Epithelial cell of proximal tubule (primary cell): Measurements from ENCODE around the gene LIPC. TPM values are rescaled to one million over a fixed set of nuclear protein-coding genes. Genes with fewer than 3 reads are reported as not detected.

Experiments
- DNase-seq: peaks from one replicate; pipeline ENCODE4 v3.0.0-alpha.2; 2011; ENCODE audit warnings: low read depth
- H3K4me3 ChIP-seq: 2 replicates; pipeline ENCODE4 v1.5.1; 2011; ENCODE audit warnings: low read depth, mild to moderate bottlenecking, low read length
- total RNA-seq: library from RNA; depleted of rRNA; stranded (reverse); fragments of >200 nt; gene quantifications from 2 replicates; pipeline ENCODE4 v1.2.3, GENCODE V29; 2015
- TF ChIP-seq, protein P1 (sequence below): conservative IDR thresholded peaks from 2 replicates; pipeline ENCODE4 v1.5.1; 2012; ENCODE audit warnings: low read depth, mild to moderate bottlenecking, low read length

LIPC gene
- total RNA-seq, 1 donor from 2014 or later = 12.9 TPM

DNA sequence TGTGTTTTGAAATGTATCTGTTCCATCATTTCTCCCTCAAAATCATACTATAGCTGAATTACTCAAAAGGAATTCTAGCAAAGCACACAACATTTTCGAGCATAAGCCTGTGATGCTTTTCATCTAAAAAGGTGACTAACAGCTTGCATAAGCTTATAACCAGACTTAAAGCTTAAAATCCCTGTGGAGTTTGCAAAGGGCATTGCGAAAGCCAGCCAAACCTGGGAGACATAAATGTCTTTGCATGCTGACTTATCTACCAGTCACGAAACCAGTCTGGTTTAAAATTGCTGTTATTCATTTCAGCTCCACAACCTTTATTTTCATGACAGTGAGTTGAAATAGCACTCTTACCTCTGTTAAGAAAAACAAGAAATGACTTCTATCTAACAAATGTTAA, 35.6 kb upstream of the LIPC start:
- DNase-seq = peak; percentile 62
- no peak overlapping the region for H3K4me3 ChIP-seq
- TF ChIP-seq, protein P1, sequence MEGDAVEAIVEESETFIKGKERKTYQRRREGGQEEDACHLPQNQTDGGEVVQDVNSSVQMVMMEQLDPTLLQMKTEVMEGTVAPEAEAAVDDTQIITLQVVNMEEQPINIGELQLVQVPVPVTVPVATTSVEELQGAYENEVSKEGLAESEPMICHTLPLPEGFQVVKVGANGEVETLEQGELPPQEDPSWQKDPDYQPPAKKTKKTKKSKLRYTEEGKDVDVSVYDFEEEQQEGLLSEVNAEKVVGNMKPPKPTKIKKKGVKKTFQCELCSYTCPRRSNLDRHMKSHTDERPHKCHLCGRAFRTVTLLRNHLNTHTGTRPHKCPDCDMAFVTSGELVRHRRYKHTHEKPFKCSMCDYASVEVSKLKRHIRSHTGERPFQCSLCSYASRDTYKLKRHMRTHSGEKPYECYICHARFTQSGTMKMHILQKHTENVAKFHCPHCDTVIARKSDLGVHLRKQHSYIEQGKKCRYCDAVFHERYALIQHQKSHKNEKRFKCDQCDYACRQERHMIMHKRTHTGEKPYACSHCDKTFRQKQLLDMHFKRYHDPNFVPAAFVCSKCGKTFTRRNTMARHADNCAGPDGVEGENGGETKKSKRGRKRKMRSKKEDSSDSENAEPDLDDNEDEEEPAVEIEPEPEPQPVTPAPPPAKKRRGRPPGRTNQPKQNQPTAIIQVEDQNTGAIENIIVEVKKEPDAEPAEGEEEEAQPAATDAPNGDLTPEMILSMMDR = no peak

GRCh38 chr15:58398071-58398470, 33.7 kb upstream of the LIPC start:
- TF ChIP-seq, protein P1 = no peak
- no peak for DNase-seq

GRCh38 chr15:58398643-58399042, 33.1 kb upstream of the LIPC start:
- DNase-seq = no peak
- TF ChIP-seq, protein P1 = no peak
- no peak overlapping the region for H3K4me3 ChIP-seq

More at GRCh38 chr15:58398071-58398470, 33.7 kb upstream of the LIPC start:
- no peak overlapping the region for H3K4me3 ChIP-seq

GRCh38 chr15:58399739-58400138, 32.1 kb upstream of the LIPC start:
- TF ChIP-seq, protein P1 = no peak
- no peak overlapping the region for H3K4me3 ChIP-seq
- DNase-seq = no peak

DNA sequence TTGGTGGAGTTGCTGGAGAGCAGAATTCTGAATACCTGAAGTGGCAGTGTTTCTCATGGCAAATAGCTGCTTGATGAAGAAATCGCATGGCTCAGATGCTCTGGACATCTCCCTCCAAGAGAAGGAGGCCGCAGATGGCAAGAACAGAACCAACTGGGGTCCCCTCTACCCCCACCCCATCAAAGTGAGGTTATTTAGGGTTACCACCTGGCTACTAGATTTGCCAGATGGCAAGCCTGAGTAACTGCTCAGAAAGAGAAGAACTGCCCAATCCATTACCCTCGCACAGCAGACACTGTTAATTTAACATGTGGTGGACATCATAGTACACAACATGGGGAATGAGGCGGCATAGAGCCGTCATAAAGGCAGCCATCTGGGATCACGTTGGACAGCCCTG, 30.5 kb upstream of the LIPC start:
- no peak overlapping the region for H3K4me3 ChIP-seq
- TF ChIP-seq, protein P1 = no peak
- no peak for DNase-seq

DNA sequence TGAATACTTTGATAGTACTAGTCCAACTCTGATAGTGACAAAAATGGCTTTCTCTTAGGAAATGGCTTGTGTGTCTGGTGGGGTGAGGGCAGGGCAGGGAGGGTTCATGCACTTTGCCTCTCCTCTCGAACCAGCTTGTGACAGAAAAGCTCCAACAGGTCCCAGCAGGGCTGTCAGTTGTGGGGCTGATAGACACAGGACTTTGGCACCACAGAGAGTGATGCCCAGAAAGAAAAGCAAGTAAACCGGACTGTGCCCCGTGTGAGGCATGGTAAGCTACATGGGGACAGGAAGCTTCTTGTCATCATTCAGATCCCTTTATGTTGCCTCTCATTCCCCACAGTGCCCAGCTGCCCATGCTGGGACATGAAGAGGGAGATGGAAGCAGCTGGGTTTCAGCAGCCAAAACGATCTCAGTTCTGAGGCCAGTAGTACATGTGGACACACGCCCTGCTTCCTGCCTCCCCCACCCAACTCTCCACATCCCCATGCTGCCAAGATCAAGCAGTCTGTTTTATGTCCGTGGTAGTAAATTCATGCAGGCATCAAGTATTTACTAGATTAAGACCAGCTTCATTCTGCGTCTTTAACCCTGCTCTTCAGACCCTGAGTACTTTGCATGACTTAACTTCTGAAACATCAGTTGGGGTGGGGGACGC, 29.7 kb upstream of the LIPC start:
- TF ChIP-seq, protein P1 = no peak
- H3K4me3 ChIP-seq = no peak overlapping the region
- DNase-seq = no peak

DNA sequence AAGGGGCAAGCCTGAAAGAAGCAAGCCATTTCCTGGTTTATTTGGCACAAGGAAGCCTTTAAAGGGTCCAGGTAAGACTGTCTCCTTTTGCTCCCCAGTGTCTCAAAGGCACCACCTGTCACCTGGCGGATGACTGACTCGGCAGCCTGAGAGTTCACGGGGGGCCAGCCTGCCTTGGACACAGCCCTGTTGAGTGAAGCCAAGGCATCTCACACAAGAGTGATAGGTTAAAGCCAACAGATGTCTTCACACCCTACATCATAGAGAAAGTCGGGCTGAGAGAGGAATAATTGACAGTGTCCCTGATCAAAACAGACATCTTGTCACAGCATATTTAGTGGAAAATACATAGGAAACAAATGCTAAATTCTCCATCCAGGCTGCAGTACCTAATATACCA, 28.2 kb upstream of the LIPC start:
- no peak overlapping the region for H3K4me3 ChIP-seq
- TF ChIP-seq, protein P1 = no peak
- DNase-seq = no peak
